HG03280 (cell line): ENCODE results near the gene ANKRD27.
A peak's percentile ranks its signal among the peaks of the same experiment; 100 is the strongest.
"Not testable (repeated sequence)": the region's sequence is repeated elsewhere in the genome, so short reads cannot be mapped to it uniquely, and the experiment has no call there.

Source experiments
- ATAC-seq: cut with Tn5 transposase; IDR thresholded peaks from one replicate; pipeline ENCODE4 v1.9.1; 2021; ENCODE audit warnings: mild to moderate bottlenecking, moderate library complexity; ENCODE audit not compliant: unreplicated experiment

Gene ANKRD27

GRCh38 chr19:32674931-32675719 is at the start of gene ANKRD27:
TSS of gene ANKRD27 (minus strand) at chr19:32675180. CDS start at chr19:32659015, 16,165 bp downstream.
- ATAC-seq: peak; percentile 97

DNA sequence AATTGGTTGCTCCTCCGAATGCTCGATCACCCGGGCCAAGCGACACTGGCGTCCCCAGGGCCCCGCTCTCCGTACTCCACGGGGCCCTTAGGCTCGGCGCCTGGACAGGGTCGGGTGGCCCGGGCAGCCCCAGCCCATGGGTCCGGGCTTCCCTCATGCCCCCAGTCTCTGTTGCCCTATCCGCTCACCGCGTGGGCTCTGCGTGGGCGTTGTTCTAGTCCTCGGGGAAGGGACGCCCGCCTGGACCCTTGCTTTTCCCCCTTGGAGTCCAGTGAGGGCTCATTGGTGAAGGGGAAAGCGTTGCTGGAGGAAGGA is 45.9 kb upstream of the ANKRD27 start:
- ATAC-seq: no peak

DNA sequence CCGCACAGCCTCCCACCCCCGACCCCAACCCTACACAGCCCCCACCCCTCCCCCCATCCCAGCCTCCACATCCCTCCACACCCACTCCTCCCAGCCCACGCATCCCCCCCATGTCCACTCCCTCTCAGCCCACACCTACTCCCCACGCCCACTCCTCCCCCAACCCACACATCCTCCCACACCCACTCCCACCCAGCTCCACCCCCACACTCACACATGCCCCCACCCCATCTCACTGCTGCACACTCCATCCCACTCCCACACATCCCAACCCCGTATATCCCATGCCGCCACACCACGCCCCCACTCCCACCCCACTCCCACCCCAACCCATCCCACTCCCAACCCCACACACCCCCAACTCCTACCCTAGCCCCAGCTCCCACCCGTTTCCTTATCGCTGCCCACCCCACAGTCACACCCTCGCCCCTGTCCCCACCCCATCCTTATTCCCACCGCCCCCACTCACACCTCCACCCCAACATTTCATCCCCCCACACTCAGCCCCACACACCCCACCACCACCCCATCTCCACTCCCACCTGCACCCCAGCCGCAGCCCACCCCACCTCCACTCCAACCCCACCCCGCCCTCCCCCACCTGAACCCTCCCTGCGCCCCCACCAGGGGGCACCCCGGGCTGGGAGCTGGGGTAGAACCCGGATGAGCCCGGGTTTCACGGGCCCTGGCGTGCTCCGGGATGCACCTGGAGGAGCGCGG is 45.4 kb upstream of the ANKRD27 start:
- ATAC-seq: no peak

DNA sequence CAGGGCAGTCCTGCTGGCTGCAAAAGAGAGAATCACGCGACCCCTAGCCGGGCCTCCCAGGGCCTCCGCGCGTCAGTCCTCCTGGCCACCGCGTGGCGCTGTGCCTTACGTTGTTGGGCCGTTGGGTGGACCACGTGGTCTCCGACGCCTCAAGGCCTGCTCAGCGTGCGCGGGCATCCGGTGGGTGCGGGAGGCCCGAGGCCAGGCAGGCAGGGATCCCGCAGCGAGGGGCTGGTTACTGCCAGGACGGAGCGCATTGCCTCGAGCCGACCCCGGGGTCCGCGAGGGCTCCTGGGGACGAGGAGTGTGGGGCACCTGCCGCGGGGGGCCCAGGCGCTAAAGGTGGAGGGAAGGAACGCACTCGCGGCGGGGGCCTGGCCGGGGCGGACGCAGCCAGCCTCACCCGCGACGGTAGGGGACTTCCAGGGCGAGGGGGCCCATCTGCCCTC is 44.7 kb upstream of the ANKRD27 start, which contains the start of gene TDRD12:
Gene TDRD12 (plus strand): TSS at position 157 of the 449 bp plus-strand sequence. CDS start 306 bp downstream, outside the sequence.
- ATAC-seq: no peak

GRCh38 chr19:32718286-32718685 is 43.3 kb upstream of the ANKRD27 start:
- no peak for ATAC-seq

GRCh38 chr19:32717496-32717895 is 42.5 kb upstream of the ANKRD27 start:
- ATAC-seq: no peak

GRCh38 chr19:32716203-32716602 is 41.2 kb upstream of the ANKRD27 start:
- ATAC-seq: not testable (repeated sequence)

DNA sequence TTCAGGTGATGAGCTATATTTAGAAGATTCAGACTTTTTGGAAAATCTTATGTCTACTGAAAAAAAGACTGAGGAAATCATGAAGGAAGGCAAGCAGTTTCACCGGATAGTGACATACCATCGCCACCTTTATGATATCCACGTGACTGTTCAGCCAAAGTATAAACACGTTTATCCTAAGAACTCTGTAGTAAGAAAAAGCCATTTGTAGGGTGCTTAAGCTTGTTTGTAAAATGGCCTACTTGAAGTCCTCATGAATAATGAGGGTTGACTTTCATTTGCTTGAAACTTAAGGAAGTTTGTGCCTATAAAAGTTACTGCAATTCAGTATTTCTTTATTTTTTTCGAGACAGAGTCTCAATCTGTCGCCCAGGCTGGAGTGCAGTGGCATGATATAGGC is 36.8 kb upstream of the ANKRD27 start:
- ATAC-seq: no peak

- ATAC-seq: no peak
These were observed 34.1 kb upstream of the ANKRD27 start for GRCh38 chr19:32709032-32709431.

- no peak for ATAC-seq
These were observed 33.5 kb upstream of the ANKRD27 start for GRCh38 chr19:32708457-32708856.

DNA sequence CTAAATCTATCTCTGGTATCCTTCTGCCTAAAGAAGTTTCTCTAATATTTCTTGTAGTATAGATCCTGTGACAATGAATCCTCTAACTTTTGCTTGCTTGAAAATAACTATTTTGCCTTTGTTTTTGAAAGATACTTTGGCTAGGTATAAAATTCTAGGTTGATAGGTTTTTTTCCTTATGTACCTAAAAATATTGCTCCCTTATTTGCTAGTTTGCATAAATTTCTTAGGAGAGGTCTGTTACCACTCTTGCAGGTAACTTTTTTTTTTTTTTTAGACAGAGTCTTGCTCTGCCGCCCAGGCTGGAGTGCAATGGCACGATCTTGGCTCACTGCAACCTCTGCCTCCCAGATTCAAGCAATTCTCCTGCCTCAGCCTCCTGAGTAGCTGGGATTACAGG is 29.0 kb upstream of the ANKRD27 start:
- ATAC-seq: not testable (repeated sequence)

DNA sequence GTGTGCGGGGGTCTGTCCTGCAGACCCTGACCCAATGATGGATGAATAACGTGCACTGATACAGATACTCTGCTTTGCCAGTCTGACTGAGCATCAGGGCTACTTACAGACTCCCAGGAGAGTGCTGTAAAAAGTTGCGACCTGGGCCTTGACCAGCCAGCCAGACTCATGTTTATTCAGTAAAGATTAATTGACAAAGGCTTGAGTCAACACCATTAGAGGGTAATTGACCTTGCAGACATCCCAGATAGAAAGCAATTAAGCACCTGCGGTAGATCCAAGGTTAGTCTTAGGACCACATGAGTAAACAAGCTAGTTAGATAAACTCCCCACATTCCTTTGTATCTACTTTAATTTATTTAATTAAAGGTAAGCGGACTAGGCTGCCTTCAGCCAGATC is 27.0 kb upstream of the ANKRD27 start:
- no peak for ATAC-seq

- not testable (repeated sequence) for ATAC-seq
These were observed 25.1 kb upstream of the ANKRD27 start for GRCh38 chr19:32700129-32700528.

GRCh38 chr19:32696771-32697170 is 21.8 kb upstream of the ANKRD27 start:
- not testable (repeated sequence) for ATAC-seq

DNA sequence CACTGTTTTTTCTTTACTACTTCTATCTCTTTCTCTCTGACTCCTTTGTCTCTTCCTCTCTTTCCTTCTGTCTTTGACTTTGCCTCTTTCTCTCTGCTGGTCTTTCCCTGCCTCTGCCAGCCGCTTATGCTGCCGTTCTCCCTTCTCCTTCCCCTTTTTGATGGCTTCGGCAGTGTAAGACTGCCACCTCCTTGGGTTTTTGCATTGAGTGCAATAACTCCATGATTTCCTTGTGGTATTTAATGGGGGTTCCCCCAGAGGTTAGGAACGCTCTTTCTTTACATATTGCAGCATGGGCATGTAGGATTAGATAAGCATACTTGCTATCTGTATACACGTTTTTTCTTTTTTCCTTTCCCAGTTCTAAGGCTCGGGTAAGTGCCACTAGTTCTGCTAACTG is 20.5 kb upstream of the ANKRD27 start:
- not testable (repeated sequence) for ATAC-seq

GRCh38 chr19:32694851-32695250 is 19.9 kb upstream of the ANKRD27 start:
- ATAC-seq: not testable (repeated sequence)

DNA sequence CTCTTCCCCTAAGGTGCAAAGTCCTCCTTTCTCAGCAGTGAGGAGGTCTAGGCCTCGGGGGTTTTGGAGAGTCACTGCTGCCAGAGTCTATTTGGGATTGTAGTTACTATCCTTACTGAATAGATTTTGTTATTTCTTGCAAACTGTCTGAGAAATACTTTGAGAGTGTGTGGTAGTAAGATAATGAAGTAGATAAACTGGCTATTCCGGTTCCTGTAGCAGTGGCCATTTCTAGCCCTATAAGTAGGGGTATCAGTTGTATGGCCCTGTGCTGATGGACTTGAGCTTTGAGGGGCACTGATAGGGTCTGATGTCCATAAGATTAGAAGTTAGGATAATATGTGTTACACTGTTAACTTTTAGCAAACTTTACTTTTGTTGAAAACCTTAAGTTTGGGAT is 19.3 kb upstream of the ANKRD27 start:
- not testable (repeated sequence) for ATAC-seq

- ATAC-seq: not testable (repeated sequence)
These were observed 18.4 kb upstream of the ANKRD27 start for GRCh38 chr19:32693151-32694108.

DNA sequence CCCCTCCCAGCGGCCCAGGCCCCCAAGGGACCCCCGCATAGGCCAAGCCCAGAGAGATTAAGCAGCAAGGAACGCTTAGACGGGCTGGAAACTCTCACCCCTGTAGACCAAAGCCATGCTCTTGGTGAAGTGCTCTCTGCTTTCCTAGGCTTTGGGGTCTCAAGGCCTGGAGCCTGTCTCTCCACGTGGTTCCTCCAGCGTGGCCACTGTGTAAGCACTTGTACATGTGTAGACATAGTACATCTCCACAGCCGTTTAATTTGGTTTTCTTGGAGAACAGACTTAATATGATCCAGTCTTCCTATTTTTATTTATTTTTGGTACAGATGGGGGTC is 17.7 kb upstream of the ANKRD27 start:
- ATAC-seq: no peak

- peak; percentile 60 for ATAC-seq
These were observed 17.2 kb upstream of the ANKRD27 start for GRCh38 chr19:32691952-32692726.
